Dendritic cell treated with granulocyte-macrophage colony-stimulating factor and Interleukin-4, amounts not matched to agents 40 ng/mL and 50 ng/mL, for 4 days (primary cell): ENCODE results near the gene MPEG1.

Source experiments
- H3K27ac Mint-ChIP-seq: one replicate; pipeline ENCODE4 v1.8.0; 2022; ENCODE audit warnings: mild to moderate bottlenecking, mixed read lengths
- H3K27me3 Mint-ChIP-seq: one replicate; pipeline ENCODE4 v1.8.0; 2022; ENCODE audit warnings: mild to moderate bottlenecking, mixed read lengths
- H3K36me3 Mint-ChIP-seq: one replicate; pipeline ENCODE4 v1.8.0; 2022; ENCODE audit warnings: low read depth, mixed read lengths
- H3K4me1 Mint-ChIP-seq: one replicate; pipeline ENCODE4 v1.8.0; 2022; ENCODE audit warnings: low read depth, mixed read lengths
- H3K4me3 Mint-ChIP-seq: one replicate; pipeline ENCODE4 v1.8.0; 2022; ENCODE audit warnings: mild to moderate bottlenecking, moderate library complexity, mixed read lengths
- H3K9me3 Mint-ChIP-seq: one replicate; pipeline ENCODE4 v1.8.0; 2022; ENCODE audit warnings: mixed read lengths
- intact Hi-C: fragments of 100-400 bp; cut with micrococcal nuclease; formaldehyde crosslinking; loops from one replicate; pipeline ENCODE4 v1.15.0; 2022

MPEG1 gene

GRCh38 chr11:59191095-59191494 is 21.6 kb downstream of the MPEG1 start:
- intact Hi-C loops: no loop called here

GRCh38 chr11:59189986-59190385 is 22.7 kb downstream of the MPEG1 start:
- peaks cover 2% of the 10 kb centered on the region for H3K27me3 Mint-ChIP-seq

More at GRCh38 chr11:59191095-59191494, 21.6 kb downstream of the MPEG1 start:
- H3K27me3 Mint-ChIP-seq: peaks cover 5% of the 10 kb centered on the region
- H3K9me3 Mint-ChIP-seq: no peaks in the 10 kb centered on the region
- peaks cover 30% of the 10 kb centered on the region for H3K4me1 Mint-ChIP-seq
- H3K4me3 Mint-ChIP-seq: no peak overlapping the region
- no peak overlapping the region for H3K27ac Mint-ChIP-seq
- peaks cover 14% of the 10 kb centered on the region for H3K36me3 Mint-ChIP-seq

GRCh38 chr11:59188954-59189353 is 23.8 kb downstream of the MPEG1 start:
- Mint-ChIP-seq H3K4me1 (peaks cover 30% of the 10 kb centered on the region), H3K27ac (no peak overlapping the region), H3K9me3 (no peaks in the 10 kb centered on the region), H3K27me3 (peaks cover 2% of the 10 kb centered on the region), H3K36me3 (peaks cover 7% of the 10 kb centered on the region), H3K4me3 (no peak overlapping the region)
- intact Hi-C loops: no loop called here

More at GRCh38 chr11:59189986-59190385, 22.7 kb downstream of the MPEG1 start:
- Mint-ChIP-seq H3K36me3 (peaks cover 7% of the 10 kb centered on the region), H3K27ac (no peak overlapping the region), H3K4me1 (peaks cover 30% of the 10 kb centered on the region), H3K4me3 (no peak overlapping the region), H3K9me3 (no peaks in the 10 kb centered on the region)
- intact Hi-C loops: no loop called here

- Mint-ChIP-seq H3K27me3 (peaks cover 2% of the 10 kb centered on the region), H3K27ac (no peak overlapping the region), H3K4me3 (no peak overlapping the region), H3K9me3 (no peaks in the 10 kb centered on the region), H3K36me3 (peaks cover 7% of the 10 kb centered on the region), H3K4me1 (peaks cover 30% of the 10 kb centered on the region)
- intact Hi-C loops: no loop called here
These were observed 25.1 kb downstream of the MPEG1 start for GRCh38 chr11:59187587-59187986.

- Mint-ChIP-seq H3K4me1 (peaks cover 30% of the 10 kb centered on the region), H3K27ac (no peak overlapping the region), H3K27me3 (peaks cover 2% of the 10 kb centered on the region), H3K36me3 (peaks cover 10% of the 10 kb centered on the region), H3K9me3 (no peaks in the 10 kb centered on the region), H3K4me3 (no peak overlapping the region)
- intact Hi-C loops: no loop called here
These were observed 25.7 kb downstream of the MPEG1 start for GRCh38 chr11:59187035-59187434.

GRCh38 chr11:59186130-59186594 is 26.6 kb downstream of the MPEG1 start:
- Mint-ChIP-seq H3K27me3 (peaks cover 2% of the 10 kb centered on the region), H3K4me3 (no peak overlapping the region), H3K9me3 (no peaks in the 10 kb centered on the region), H3K27ac (no peak overlapping the region), H3K36me3 (peaks cover 12% of the 10 kb centered on the region), H3K4me1 (peaks cover 30% of the 10 kb centered on the region)
- intact Hi-C loops: no loop called here

- Mint-ChIP-seq H3K27me3 (no peaks in the 10 kb centered on the region), H3K4me1 (peaks cover 30% of the 10 kb centered on the region), H3K9me3 (no peaks in the 10 kb centered on the region), H3K36me3 (peaks cover 12% of the 10 kb centered on the region), H3K27ac (no peak overlapping the region), H3K4me3 (no peak overlapping the region)
- intact Hi-C loops: no loop called here
These were observed 27.3 kb downstream of the MPEG1 start for GRCh38 chr11:59185386-59185945.

GRCh38 chr11:59184691-59185339 is 27.9 kb downstream of the MPEG1 start:
- H3K4me1 Mint-ChIP-seq: peaks cover 24% of the 10 kb centered on the region
- intact Hi-C loops: no loop called here
- H3K27ac Mint-ChIP-seq: no peak overlapping the region
- H3K4me3 Mint-ChIP-seq: no peak overlapping the region
- peaks cover 12% of the 10 kb centered on the region for H3K36me3 Mint-ChIP-seq
- H3K27me3 Mint-ChIP-seq: no peaks in the 10 kb centered on the region
- no peaks in the 10 kb centered on the region for H3K9me3 Mint-ChIP-seq

- H3K27me3 Mint-ChIP-seq: no peaks in the 10 kb centered on the region
- H3K9me3 Mint-ChIP-seq: no peaks in the 10 kb centered on the region
- H3K36me3 Mint-ChIP-seq: peaks cover 8% of the 10 kb centered on the region
- H3K4me1 Mint-ChIP-seq: peaks cover 20% of the 10 kb centered on the region
- no peak overlapping the region for H3K27ac Mint-ChIP-seq
- H3K4me3 Mint-ChIP-seq: no peak overlapping the region
- intact Hi-C loops: no loop called here
These were observed 29.0 kb downstream of the MPEG1 start for GRCh38 chr11:59183771-59184170.

- Mint-ChIP-seq H3K36me3 (peaks cover 5% of the 10 kb centered on the region), H3K27ac (no peak overlapping the region), H3K27me3 (no peaks in the 10 kb centered on the region), H3K4me1 (peaks cover 8% of the 10 kb centered on the region), H3K9me3 (no peaks in the 10 kb centered on the region), H3K4me3 (no peak overlapping the region)
- intact Hi-C loops: no loop called here
These were observed 30.1 kb downstream of the MPEG1 start for GRCh38 chr11:59182457-59183151.

- Mint-ChIP-seq H3K27me3 (no peaks in the 10 kb centered on the region), H3K4me3 (no peak overlapping the region), H3K36me3 (peaks cover 5% of the 10 kb centered on the region), H3K27ac (no peak overlapping the region), H3K9me3 (no peaks in the 10 kb centered on the region), H3K4me1 (peaks cover under 1% of the 10 kb centered on the region)
- intact Hi-C loops: no loop called here
These were observed 30.8 kb downstream of the MPEG1 start for GRCh38 chr11:59181746-59182456.

- intact Hi-C loops: no loop called here
- no peaks in the 10 kb centered on the region for H3K9me3 Mint-ChIP-seq
- no peaks in the 10 kb centered on the region for H3K4me1 Mint-ChIP-seq
- peaks cover 5% of the 10 kb centered on the region for H3K36me3 Mint-ChIP-seq
- H3K27ac Mint-ChIP-seq: no peak overlapping the region
- no peaks in the 10 kb centered on the region for H3K27me3 Mint-ChIP-seq
- no peak overlapping the region for H3K4me3 Mint-ChIP-seq
These were observed 31.8 kb downstream of the MPEG1 start for GRCh38 chr11:59180907-59181306.

- no peak overlapping the region for H3K4me3 Mint-ChIP-seq
- intact Hi-C loops: no loop called here
- peaks cover under 1% of the 10 kb centered on the region for H3K27me3 Mint-ChIP-seq
- H3K27ac Mint-ChIP-seq: no peak overlapping the region
- H3K9me3 Mint-ChIP-seq: no peaks in the 10 kb centered on the region
- peaks cover 5% of the 10 kb centered on the region for H3K36me3 Mint-ChIP-seq
- no peaks in the 10 kb centered on the region for H3K4me1 Mint-ChIP-seq
These were observed 32.5 kb downstream of the MPEG1 start for GRCh38 chr11:59180168-59180776.
